HS-5 (cell line): ENCODE measurements around the gene GDPD5.
"Not testable (repeated sequence)": the region's sequence is repeated elsewhere in the genome, so short reads cannot be mapped to it uniquely, and the experiment has no call there.

Experiments used
- DNase-seq: peaks from one replicate; pipeline ENCODE4 v3.0.0-alpha.2; 2012; ENCODE audit warnings: low read depth

Gene GDPD5

GRCh38 chr11:75428989-75429640 lies 96.6 kb downstream of the GDPD5 start:
- no peak for DNase-seq

GRCh38 chr11:75428281-75428724 lies 97.4 kb downstream of the GDPD5 start:
- DNase-seq, result no peak

GRCh38 chr11:75427181-75427580 lies 98.6 kb downstream of the GDPD5 start:
- DNase-seq, result no peak

DNA sequence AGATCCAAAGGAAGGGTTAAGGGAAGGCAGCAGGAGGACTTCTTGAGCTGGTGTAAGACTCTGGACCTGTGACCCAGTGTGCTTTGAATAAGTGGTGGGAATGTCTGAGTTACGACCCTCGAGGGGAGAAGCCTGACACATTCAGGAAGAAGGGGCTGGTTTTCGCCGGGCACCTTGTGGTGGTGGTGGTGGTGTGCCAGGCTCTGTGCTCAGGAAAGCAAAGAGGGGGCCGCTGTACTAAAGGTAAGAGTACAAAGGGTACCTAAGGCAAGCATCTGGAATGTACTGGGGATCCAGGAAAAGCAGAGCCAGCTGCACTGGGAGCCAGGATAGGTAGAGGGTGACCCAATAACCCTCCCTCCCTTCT lies 99.0 kb downstream of the GDPD5 start:
- DNase-seq, result no peak

DNA sequence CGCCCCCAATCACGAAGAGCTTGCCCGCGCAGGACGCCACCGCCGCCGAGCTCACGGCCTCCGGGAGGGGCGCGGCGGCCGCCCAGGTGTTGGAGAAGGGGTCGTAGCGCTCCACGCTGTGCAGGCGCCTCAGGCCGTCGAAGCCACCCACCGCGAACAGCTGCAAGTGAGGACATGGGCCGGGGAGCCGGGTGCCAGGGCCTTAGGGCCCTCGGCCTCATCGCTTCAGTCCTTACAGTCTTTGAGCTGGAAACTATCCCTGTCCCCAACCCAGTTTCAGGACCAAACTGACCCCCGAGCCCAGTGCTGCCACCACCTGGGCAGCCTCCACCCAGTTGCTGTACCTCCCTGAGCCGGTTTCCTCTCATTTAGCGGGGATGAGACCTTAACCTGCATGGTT lies 100.3 kb downstream of the GDPD5 start:
- DNase-seq, result no peak

DNA sequence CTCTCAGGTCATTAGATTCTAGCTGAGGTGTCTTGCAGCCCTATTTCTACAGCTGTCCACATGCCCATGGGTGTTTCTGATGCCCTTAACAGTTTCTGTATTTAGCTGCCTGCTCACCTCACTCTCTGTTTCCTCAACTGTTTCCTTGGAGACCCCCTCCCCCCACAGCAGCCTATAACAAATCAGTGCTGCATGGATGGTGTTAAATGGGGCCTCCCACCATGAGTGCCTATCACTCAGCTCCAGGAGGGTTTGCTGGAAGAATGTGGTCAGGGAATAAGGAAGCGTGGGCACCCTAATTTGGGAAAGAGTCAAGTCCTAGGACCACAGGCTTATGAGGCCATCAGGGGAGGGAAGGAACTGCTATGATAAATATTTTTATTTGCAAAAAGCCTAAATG lies 101.3 kb downstream of the GDPD5 start:
- DNase-seq, result no peak

- DNase-seq, result no peak
Observed at GRCh38 chr11:75423721-75424120, 102.0 kb downstream of the GDPD5 start.

DNA sequence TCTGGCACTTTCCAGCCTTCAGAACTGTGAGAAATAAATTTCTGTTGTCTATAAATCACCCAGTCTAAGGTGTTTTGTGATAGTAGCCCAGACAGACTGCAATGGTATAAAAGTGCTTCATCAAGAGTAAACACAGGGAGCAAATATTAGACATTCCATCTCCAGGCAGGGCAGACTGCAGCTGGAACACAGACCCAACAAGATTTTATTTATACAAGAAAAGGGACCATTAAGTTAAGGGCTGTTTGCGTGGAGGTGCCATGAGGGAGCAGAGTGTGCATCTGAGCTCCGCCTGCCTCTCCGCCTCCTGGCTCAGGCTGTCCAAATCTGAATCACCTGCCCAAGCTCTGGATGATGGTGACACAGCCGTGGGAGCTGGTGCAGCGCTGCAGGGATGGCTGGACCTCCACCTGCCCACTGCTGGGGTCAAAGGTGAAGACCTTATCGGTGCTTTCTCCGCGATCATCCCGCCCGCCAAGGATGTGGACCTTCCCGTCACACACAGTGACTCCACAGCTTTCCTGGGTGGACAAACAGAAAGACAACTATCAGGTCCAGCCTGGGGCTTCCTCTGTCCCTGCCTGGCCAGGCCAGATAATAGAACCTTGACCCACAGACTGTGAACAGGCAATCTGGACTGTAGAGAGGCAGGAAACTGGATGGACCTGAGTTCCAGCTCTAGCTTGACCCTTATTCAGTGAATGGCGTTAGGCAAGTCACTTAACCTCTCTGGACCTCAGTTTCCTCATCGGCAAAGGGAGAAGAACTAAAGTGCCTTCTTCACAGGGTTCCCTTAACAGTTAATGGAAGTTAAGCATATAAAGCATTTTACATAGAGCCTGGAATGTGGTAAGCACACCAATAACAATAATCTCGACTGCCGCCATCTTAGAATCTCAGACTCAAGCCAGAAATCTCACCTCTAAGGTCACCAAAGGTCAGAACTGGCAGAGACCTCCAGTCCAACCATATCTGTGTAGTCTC lies 103.2 kb downstream of the GDPD5 start:
- DNase-seq, result no peak

DNA sequence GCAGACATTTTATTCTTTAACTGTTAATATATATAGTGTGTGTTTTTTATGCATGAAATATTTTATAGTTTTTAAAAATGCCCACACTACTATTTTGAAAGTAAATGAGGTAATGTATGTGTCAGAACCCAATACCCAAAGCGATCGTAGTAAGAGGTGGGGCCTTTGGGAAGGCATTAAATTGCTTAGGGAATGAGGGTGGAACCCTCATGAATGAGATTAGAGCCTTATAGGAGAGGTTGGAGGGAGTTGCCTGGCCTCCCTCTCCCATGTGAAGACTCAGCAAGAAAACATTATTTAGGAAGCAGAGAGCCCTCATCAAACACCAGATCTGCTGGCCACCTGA lies 103.9 kb downstream of the GDPD5 start:
- DNase-seq, result no peak

DNA sequence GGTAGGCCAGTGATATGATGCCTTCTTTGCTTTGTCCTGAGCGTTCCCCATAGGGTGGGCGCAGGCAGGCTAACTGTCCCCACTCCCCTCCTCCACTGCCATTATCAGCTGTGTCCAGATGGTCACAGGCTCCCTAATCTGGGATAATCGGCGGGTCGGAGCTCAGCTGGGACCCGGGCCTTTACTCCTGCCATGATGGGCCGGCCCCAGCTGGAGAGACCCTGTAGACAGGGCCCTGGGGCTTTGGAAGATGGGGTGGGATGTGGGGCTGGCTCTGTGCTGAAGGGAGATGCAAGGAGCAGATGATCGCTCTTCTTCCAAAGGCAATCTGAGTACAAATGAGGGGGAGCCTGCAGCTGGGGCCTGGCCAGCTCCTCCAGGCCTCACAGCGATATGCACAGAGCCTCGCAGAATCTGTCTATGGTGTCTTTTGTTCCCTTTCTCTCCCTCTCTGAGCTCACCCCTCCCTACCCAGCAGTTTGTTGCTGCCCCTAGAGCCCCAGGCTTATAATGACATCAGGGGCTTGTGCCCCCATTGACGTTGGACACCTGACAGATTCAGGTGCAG lies 104.6 kb downstream of the GDPD5 start:
- DNase-seq, result no peak

GRCh38 chr11:75420224-75421034 lies 105.3 kb downstream of the GDPD5 start:
- DNase-seq, result no peak

DNA sequence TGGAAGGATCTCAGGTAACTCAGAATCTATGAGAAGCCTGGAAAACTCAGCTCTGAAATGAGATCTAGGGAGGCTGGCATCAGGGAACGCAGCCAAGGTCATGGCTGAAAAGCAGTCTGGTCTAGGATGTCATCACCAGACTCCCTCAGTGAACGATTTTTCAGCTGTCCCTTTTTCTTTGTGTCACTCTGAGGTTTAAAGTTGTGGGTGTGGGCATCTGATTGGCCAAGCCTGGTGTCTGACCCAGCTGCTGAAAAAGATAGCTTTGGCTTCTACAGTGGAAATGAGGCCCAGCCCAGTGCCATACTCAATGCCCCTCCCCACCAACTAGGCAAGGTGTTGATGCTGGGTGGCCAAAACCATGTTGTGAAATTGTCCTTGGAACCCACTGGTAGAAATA lies 111.9 kb downstream of the GDPD5 start:
- no peak for DNase-seq

GRCh38 chr11:75413146-75413545 lies 112.6 kb downstream of the GDPD5 start:
- not testable (repeated sequence) for DNase-seq

GRCh38 chr11:75409971-75410370 lies 115.8 kb downstream of the GDPD5 start:
- DNase-seq, result not testable (repeated sequence)

GRCh38 chr11:75408957-75409219 lies 116.9 kb downstream of the GDPD5 start:
- DNase-seq, result no peak

DNA sequence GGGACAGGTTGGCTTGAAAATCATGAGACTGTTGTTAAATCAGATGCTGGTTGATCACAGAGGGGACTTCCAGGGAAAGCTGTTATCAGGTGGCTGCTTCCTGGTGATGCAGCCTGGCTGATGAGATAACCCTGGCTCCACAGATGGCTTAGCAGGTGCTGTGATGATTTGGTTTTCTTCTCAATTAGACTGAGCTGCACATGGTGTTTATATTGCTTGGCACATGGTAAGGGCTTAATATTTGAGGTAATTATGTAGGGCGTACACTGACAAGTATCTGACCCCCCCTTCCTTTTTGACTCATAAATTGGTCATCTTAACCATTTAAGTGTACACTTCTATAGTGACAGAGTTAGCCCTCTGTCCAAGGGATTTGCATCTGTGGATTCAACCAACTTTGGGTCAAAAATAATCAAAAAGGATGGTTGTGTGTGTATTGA lies 119.4 kb downstream of the GDPD5 start:
- DNase-seq, result no peak

- DNase-seq, result no peak
Observed at GRCh38 chr11:75403983-75404658, 121.6 kb downstream of the GDPD5 start.

- no peak for DNase-seq
Observed at GRCh38 chr11:75403037-75403436, 122.7 kb downstream of the GDPD5 start.

GRCh38 chr11:75402002-75402773 lies 123.6 kb downstream of the GDPD5 start:
- no peak for DNase-seq

- no peak for DNase-seq
Observed at GRCh38 chr11:75400146-75400865, 125.4 kb downstream of the GDPD5 start.
